ENCODE data around the gene RXRA.

RXRA gene

GRCh38 chr9:134438195-134438788 lies 112.0 kb downstream of the RXRA start:
- Histone ChIP-seq H2AFZ (ENCODE audit: low read depth, low read length) (no peak overlapping the region), H2BK15ac (ENCODE audit: low read depth, poor library complexity, severe bottlenecking) (no peak overlapping the region), H2BK5ac (ENCODE audit: low read depth, low read length, poor library complexity, severe bottlenecking) (no peak overlapping the region), H3K36me3 (ENCODE audit: control insufficient read depth in 1 of 2, insufficient read depth in 2 of 2, low read depth in 1 of 2, low read length in 2 of 2) (peaks cover 28 to 46% of the 10 kb centered on the region in 2 experiments), H3K14ac (ENCODE audit: low read length in 2 of 2) (no peak overlapping the region), H3K9me3 (ENCODE audit: control insufficient read depth, low read length) (no peaks in the 10 kb centered on the region), H2BK120ac (ENCODE audit: low read depth, low read length) (no peak overlapping the region), H2AK5ac (ENCODE audit: low read length, severe bottlenecking) (no peak overlapping the region), H3K4me3 (ENCODE audit: insufficient read depth in 1 of 2, low read depth in 1 of 2, low read length in 2 of 2) (no peak overlapping the region), H3K4ac (ENCODE audit: low read depth in 1 of 2, low read length in 2 of 2) (no peak overlapping the region), H3K27me3 (ENCODE audit: control insufficient read depth in 1 of 2, insufficient read depth in 1 of 2, low read length in 2 of 2) (peaks cover 0 to 22% of the 10 kb centered on the region in 2 experiments), H3K23ac (ENCODE audit: low read length in 2 of 2) (no peak overlapping the region), H4K91ac (ENCODE audit: low read length) (no peak overlapping the region), H2BK12ac (ENCODE audit: low read length in 2 of 2) (no peak overlapping the region), H3K4me2 (ENCODE audit: low read length, poor library complexity, severe bottlenecking) (no peak overlapping the region), H3K4me1 (ENCODE audit: control insufficient read depth, insufficient read depth, low read depth, low read length) (peaks cover 59% of the 10 kb centered on the region), H3K79me1 (replicated peaks; ENCODE audit: low read length, poor library complexity, severe bottlenecking) (peaks cover 7% of the 10 kb centered on the region), H3K27ac (ENCODE audit: low read length, poor library complexity, severe bottlenecking) (no peak overlapping the region), H3K9ac (ENCODE audit: low read length) (no peak overlapping the region), H3K18ac (ENCODE audit: low read depth in 1 of 2, low read length in 2 of 2) (no peak overlapping the region), H4K8ac (ENCODE audit: low read length) (no peak overlapping the region)
- DNase-seq: no peak
- WGBS: 86% methylated on average over 19 of the region's 19 CpGs

- H3K9ac ChIP-seq (ENCODE audit: low read length): no peak overlapping the region
- no peak overlapping the region for H3K18ac ChIP-seq (ENCODE audit: low read depth in 1 of 2, low read length in 2 of 2)
- H3K4me2 ChIP-seq (ENCODE audit: low read length, poor library complexity, severe bottlenecking): no peak overlapping the region
- H3K4ac ChIP-seq (ENCODE audit: low read depth in 1 of 2, low read length in 2 of 2): peak overlapping the region in 1 of 2 experiments; percentile 13
- peaks cover 18 to 37% of the 10 kb centered on the region in 2 experiments for H3K36me3 ChIP-seq (ENCODE audit: control insufficient read depth in 1 of 2, insufficient read depth in 2 of 2, low read depth in 1 of 2, low read length in 2 of 2)
- no peak overlapping the region for H4K8ac ChIP-seq (ENCODE audit: low read length)
- 95% methylated on average over 23 of the region's 23 CpGs for WGBS
- no peak overlapping the region for H4K91ac ChIP-seq (ENCODE audit: low read length)
- H3K9me3 ChIP-seq (ENCODE audit: control insufficient read depth, low read length): no peaks in the 10 kb centered on the region
- H3K23ac ChIP-seq (ENCODE audit: low read length in 2 of 2): no peak overlapping the region
- no peak overlapping the region for H3K14ac ChIP-seq (ENCODE audit: low read length in 2 of 2)
- H2AFZ ChIP-seq (ENCODE audit: low read depth, low read length): no peak overlapping the region
- H3K79me1 ChIP-seq (replicated peaks; ENCODE audit: low read length, poor library complexity, severe bottlenecking): peaks cover 3% of the 10 kb centered on the region
- H2BK5ac ChIP-seq (ENCODE audit: low read depth, low read length, poor library complexity, severe bottlenecking): no peak overlapping the region
- no peak overlapping the region for H2BK120ac ChIP-seq (ENCODE audit: low read depth, low read length)
- peaks cover 57% of the 10 kb centered on the region for H3K4me1 ChIP-seq (ENCODE audit: control insufficient read depth, insufficient read depth, low read depth, low read length)
- no peak overlapping the region for H3K27ac ChIP-seq (ENCODE audit: low read length, poor library complexity, severe bottlenecking)
- no peak for DNase-seq
- no peak overlapping the region for H2BK15ac ChIP-seq (ENCODE audit: low read depth, poor library complexity, severe bottlenecking)
- H3K4me3 ChIP-seq (ENCODE audit: insufficient read depth in 1 of 2, low read depth in 1 of 2, low read length in 2 of 2): no peak overlapping the region
- H3K27me3 ChIP-seq (ENCODE audit: control insufficient read depth in 1 of 2, insufficient read depth in 1 of 2, low read length in 2 of 2): peaks cover 0 to 22% of the 10 kb centered on the region in 2 experiments
- no peak overlapping the region for H2BK12ac ChIP-seq (ENCODE audit: low read length in 2 of 2)
- no peak overlapping the region for H2AK5ac ChIP-seq (ENCODE audit: low read length, severe bottlenecking)
Observed at GRCh38 chr9:134439368-134439784, 113.1 kb downstream of the RXRA start.

GRCh38 chr9:134440636-134441226 lies 114.5 kb downstream of the RXRA start:
- WGBS: 85% methylated on average over 16 of the region's 16 CpGs
- H3K27ac ChIP-seq (ENCODE audit: low read length, poor library complexity, severe bottlenecking): no peak overlapping the region
- DNase-seq: no peak

GRCh38 chr9:134441227-134442084 lies 115.2 kb downstream of the RXRA start:
- Histone ChIP-seq H3K36me3 (ENCODE audit: control insufficient read depth in 1 of 2, insufficient read depth in 2 of 2, low read depth in 1 of 2, low read length in 2 of 2) (peaks cover 7 to 31% of the 10 kb centered on the region in 2 experiments), H3K14ac (ENCODE audit: low read length in 2 of 2) (peak overlapping the region in 1 of 2 experiments; percentile 36), H2BK120ac (ENCODE audit: low read depth, low read length) (no peak overlapping the region), H3K4me1 (ENCODE audit: control insufficient read depth, insufficient read depth, low read depth, low read length) (peaks cover 43% of the 10 kb centered on the region), H3K4ac (ENCODE audit: low read depth in 1 of 2, low read length in 2 of 2) (peak overlapping the region in 1 of 2 experiments; percentile 61), H2BK12ac (ENCODE audit: low read length in 2 of 2) (no peak overlapping the region), H3K23ac (ENCODE audit: low read length in 2 of 2) (no peak overlapping the region), H3K27me3 (ENCODE audit: control insufficient read depth in 1 of 2, insufficient read depth in 1 of 2, low read length in 2 of 2) (peaks cover 0 to 28% of the 10 kb centered on the region in 2 experiments), H3K79me1 (replicated peaks; ENCODE audit: low read length, poor library complexity, severe bottlenecking) (peaks cover 3% of the 10 kb centered on the region), H3K9me3 (ENCODE audit: control insufficient read depth, low read length) (no peaks in the 10 kb centered on the region), H3K27ac (ENCODE audit: low read length, poor library complexity, severe bottlenecking) (no peak overlapping the region), H3K4me2 (ENCODE audit: low read length, poor library complexity, severe bottlenecking) (no peak overlapping the region), H2AFZ (ENCODE audit: low read depth, low read length) (no peak overlapping the region), H4K91ac (ENCODE audit: low read length) (peak overlapping the region; percentile 25), H3K4me3 (ENCODE audit: insufficient read depth in 1 of 2, low read depth in 1 of 2, low read length in 2 of 2) (peak overlapping the region in 1 of 2 experiments; percentile 49), H3K9ac (ENCODE audit: low read length) (peak overlapping the region; percentile 43), H2AK5ac (ENCODE audit: low read length, severe bottlenecking) (no peak overlapping the region), H2BK15ac (ENCODE audit: low read depth, poor library complexity, severe bottlenecking) (no peak overlapping the region), H3K18ac (ENCODE audit: low read depth in 1 of 2, low read length in 2 of 2) (peak overlapping the region in 1 of 2 experiments; percentile 25), H4K8ac (ENCODE audit: low read length) (peak overlapping the region; percentile 35), H2BK5ac (ENCODE audit: low read depth, low read length, poor library complexity, severe bottlenecking) (no peak overlapping the region)
- 92% methylated on average over 26 of the region's 26 CpGs for WGBS
- no peak for DNase-seq

More at GRCh38 chr9:134440636-134441226, 114.5 kb downstream of the RXRA start:
- Histone ChIP-seq H3K9me3 (ENCODE audit: control insufficient read depth, low read length) (no peaks in the 10 kb centered on the region), H2BK12ac (ENCODE audit: low read length in 2 of 2) (no peak overlapping the region), H3K18ac (ENCODE audit: low read depth in 1 of 2, low read length in 2 of 2) (no peak overlapping the region), H3K23ac (ENCODE audit: low read length in 2 of 2) (peak overlapping the region in 1 of 2 experiments; percentile 2), H3K4me2 (ENCODE audit: low read length, poor library complexity, severe bottlenecking) (no peak overlapping the region), H2BK5ac (ENCODE audit: low read depth, low read length, poor library complexity, severe bottlenecking) (no peak overlapping the region), H2BK15ac (ENCODE audit: low read depth, poor library complexity, severe bottlenecking) (no peak overlapping the region), H2AFZ (ENCODE audit: low read depth, low read length) (no peak overlapping the region), H4K91ac (ENCODE audit: low read length) (no peak overlapping the region), H3K4me3 (ENCODE audit: insufficient read depth in 1 of 2, low read depth in 1 of 2, low read length in 2 of 2) (no peak overlapping the region), H2AK5ac (ENCODE audit: low read length, severe bottlenecking) (no peak overlapping the region), H4K8ac (ENCODE audit: low read length) (no peak overlapping the region), H3K4ac (ENCODE audit: low read depth in 1 of 2, low read length in 2 of 2) (no peak overlapping the region), H3K4me1 (ENCODE audit: control insufficient read depth, insufficient read depth, low read depth, low read length) (peaks cover 50% of the 10 kb centered on the region), H3K27me3 (ENCODE audit: control insufficient read depth in 1 of 2, insufficient read depth in 1 of 2, low read length in 2 of 2) (peaks cover 0 to 25% of the 10 kb centered on the region in 2 experiments), H3K36me3 (ENCODE audit: control insufficient read depth in 1 of 2, insufficient read depth in 2 of 2, low read depth in 1 of 2, low read length in 2 of 2) (peaks cover 15 to 35% of the 10 kb centered on the region in 2 experiments), H3K9ac (ENCODE audit: low read length) (no peak overlapping the region), H3K14ac (ENCODE audit: low read length in 2 of 2) (no peak overlapping the region), H3K79me1 (replicated peaks; ENCODE audit: low read length, poor library complexity, severe bottlenecking) (peaks cover 3% of the 10 kb centered on the region), H2BK120ac (ENCODE audit: low read depth, low read length) (no peak overlapping the region)

All from mesenchymal stem cell (in vitro differentiated cells and primary cell).